Karpas-422 (cell line): Measurements from ENCODE around the gene BLCAP. TPM values are rescaled to one million over a fixed set of nuclear protein-coding genes. Genes with fewer than 3 reads are reported as not detected.

ENCODE experiments used
- DNase-seq: peaks from one replicate; pipeline ENCODE4 v3.0.0-alpha.2; 2015
- H2AFZ ChIP-seq: fragments of 200-600 bp; sonication (generic); 2 replicates; pipeline ENCODE4 v1.6.1; 2014; ENCODE audit warnings: antibody characterized with exemption, low read length, mixed read lengths
- H3K27ac ChIP-seq: fragments of 200-600 bp; sonication (generic); 2 replicates; pipeline ENCODE4 v1.5.1; 2014; ENCODE audit warnings: mild to moderate bottlenecking, low read length, moderate library complexity
- H3K27me3 ChIP-seq: fragments of 200-600 bp; sonication (generic); 2 replicates; pipeline ENCODE4 v1.6.1; 2014; ENCODE audit warnings: low read length, mixed read lengths
- H3K36me3 ChIP-seq: fragments of 200-600 bp; sonication (generic); 2 replicates; pipeline ENCODE4 v1.6.1; 2014; ENCODE audit warnings: low read length, mixed read lengths; ENCODE audit not compliant: insufficient read depth
- H3K4me1 ChIP-seq: fragments of 200-600 bp; sonication (generic); 2 replicates; pipeline ENCODE4 v1.6.1; 2014; ENCODE audit warnings: mild to moderate bottlenecking, low read length, mixed read lengths
- H3K4me2 ChIP-seq: fragments of 200-600 bp; sonication (generic); 2 replicates; pipeline ENCODE4 v1.6.1; 2014; ENCODE audit warnings: low read length, low read depth, mild to moderate bottlenecking; ENCODE audit not compliant: poor library complexity, severe bottlenecking
- H3K4me3 ChIP-seq: fragments of 200-600 bp; sonication (generic); 2 replicates; pipeline ENCODE4 v1.5.1; 2014; ENCODE audit warnings: mild to moderate bottlenecking, antibody characterized with exemption, low read length, mixed read lengths
- H3K79me2 ChIP-seq: fragments of 200-600 bp; sonication (generic); 2 replicates; pipeline ENCODE4 v1.6.1; 2014; ENCODE audit warnings: mild to moderate bottlenecking, low read length, mixed read lengths
- H3K9ac ChIP-seq: fragments of 200-600 bp; sonication (generic); 2 replicates; pipeline ENCODE4 v1.6.0; 2014; ENCODE audit warnings: low read length
- H3K9me2 ChIP-seq: fragments of 200-600 bp; sonication (generic), shearing (Covaris generic); replicated peaks from 2 replicates; pipeline ENCODE4 v1.6.0; 2014; ENCODE audit warnings: mild to moderate bottlenecking, low read length, moderate library complexity; ENCODE audit not compliant: insufficient read depth
- H3K9me3 ChIP-seq: fragments of 300-700, 200-600 bp; sonication (generic); 2 replicates; pipeline ENCODE4 v1.6.1; 2014; ENCODE audit warnings: low read length, mixed read lengths
- H4K20me1 ChIP-seq: fragments of 200-600 bp; sonication (generic); 2 replicates; pipeline ENCODE4 v1.6.1; 2014; ENCODE audit warnings: mild to moderate bottlenecking, antibody characterized with exemption, low read length, low read depth; ENCODE audit not compliant: insufficient read depth
- total RNA-seq: library from RNA; depleted of rRNA; stranded (reverse); fragments of >200 nt; shearing (Covaris generic); gene quantifications from 2 replicates; pipeline ENCODE4 v1.2.3, GENCODE V29; 2014; ENCODE audit warnings: low replicate concordance

BLCAP gene
- total RNA-seq, 1 experiment from 2014 or later: 119 TPM

DNA sequence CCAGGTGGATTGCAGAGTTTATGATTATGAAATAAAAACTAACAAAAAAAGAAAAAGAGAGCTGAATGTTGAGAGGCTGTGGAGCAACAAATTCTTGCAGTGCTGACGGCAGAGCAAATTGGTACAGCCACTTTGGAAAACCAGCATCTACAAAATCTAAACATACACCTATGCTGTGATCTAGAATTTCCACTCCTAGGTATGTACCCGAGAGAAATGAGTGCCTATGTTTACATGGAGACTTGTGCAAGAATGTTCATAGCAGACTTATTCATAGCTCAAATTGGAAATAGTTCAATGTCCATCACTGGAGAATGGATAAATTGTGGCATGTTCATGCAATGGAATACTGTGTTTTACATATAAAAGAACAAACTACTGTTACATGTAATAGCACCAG is 3.0 kb upstream of the BLCAP start:
- Histone ChIP-seq H3K4me1 (peaks cover 27% of the 10 kb centered on the region), H3K36me3 (no peaks in the 10 kb centered on the region), H3K27ac (no peak overlapping the region), H3K4me2 (no peak overlapping the region), H4K20me1 (peaks cover 9% of the 10 kb centered on the region), H3K9me3 (no peaks in the 10 kb centered on the region), H3K4me3 (no peak overlapping the region), H3K9ac (no peak overlapping the region), H3K27me3 (no peaks in the 10 kb centered on the region), H3K9me2 (no peaks in the 10 kb centered on the region), H3K79me2 (peaks cover 20% of the 10 kb centered on the region), H2AFZ (no peak overlapping the region)
- DNase-seq: no peak

DNA sequence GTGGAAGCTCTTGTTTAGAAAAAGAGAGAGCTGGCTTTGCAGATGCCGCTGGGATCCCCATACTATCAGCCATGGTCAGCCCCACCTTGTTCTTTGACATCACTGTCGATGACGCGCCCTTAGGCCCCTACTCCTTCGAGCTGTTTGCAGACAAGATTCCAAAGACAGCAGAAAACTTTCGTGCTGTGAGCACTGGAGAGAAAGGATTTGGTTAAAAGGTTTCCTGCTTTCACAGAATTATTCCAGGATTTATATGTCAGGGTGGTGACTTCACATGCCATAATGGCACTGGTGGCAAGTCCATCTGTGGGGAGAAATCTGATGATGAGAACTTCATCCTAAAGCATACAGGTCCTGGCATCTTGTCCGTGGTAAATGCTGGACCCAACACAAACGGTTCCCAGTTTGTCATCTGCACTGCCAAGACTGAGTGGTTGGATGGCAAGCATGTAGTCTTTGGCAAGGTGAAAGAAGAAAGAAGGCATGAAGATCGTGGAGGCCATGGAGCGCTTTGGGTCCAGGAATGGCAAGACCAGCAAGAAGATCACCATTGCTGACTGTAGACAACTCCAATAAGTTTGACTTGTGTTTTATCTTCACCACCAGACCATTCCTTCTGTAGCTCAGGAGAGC is 2.4 kb upstream of the BLCAP start:
- Histone ChIP-seq H2AFZ (no peak overlapping the region), H3K27ac (no peak overlapping the region), H4K20me1 (peaks cover 15% of the 10 kb centered on the region), H3K4me1 (peaks cover 33% of the 10 kb centered on the region), H3K36me3 (no peaks in the 10 kb centered on the region), H3K9me3 (no peaks in the 10 kb centered on the region), H3K27me3 (no peaks in the 10 kb centered on the region), H3K4me3 (no peak overlapping the region), H3K4me2 (no peak overlapping the region), H3K79me2 (peaks cover 27% of the 10 kb centered on the region), H3K9ac (no peak overlapping the region), H3K9me2 (no peaks in the 10 kb centered on the region)
- DNase-seq: no peak

DNA sequence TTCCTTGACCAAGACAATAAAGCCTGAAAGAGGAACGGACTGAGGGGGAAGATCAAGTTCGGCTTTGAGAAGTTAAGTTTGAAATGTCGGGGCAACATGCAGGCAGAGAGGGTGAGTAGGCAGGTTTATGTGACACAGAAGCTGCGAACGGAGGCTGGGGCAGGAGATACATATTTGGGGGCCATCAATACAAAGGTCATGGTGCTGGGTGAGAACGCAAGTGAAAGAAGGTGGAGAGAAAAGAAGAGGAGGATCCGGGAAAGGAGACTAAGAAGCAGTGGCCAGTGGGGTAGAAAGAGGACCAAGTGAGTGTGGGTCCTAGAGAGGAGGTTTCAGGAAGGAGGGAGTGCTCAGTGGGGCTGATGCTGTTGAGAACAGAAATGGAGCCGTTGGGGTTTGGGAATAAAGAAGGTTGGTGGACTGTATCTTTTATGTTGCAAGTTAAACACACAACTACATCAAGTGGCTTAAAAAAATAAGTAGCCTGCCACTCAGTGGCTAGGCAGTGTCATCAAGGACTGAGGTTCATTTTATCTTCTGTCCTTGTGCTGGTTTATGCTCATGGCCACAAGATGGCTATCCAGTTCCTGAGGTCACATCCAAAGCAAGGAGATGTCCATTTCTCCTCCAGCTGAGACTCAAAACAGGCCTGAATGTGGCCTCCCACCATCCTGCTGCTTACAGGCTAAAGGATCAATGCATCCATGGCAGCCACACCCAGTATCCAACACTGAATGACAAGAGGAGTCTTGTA is 1.7 kb upstream of the BLCAP start:
- Histone ChIP-seq H3K27ac (no peak overlapping the region), H3K4me3 (peak overlapping the region; percentile 84; the same call in 1 of the 2 replicates), H3K27me3 (no peaks in the 10 kb centered on the region), H3K79me2 (peaks cover 33% of the 10 kb centered on the region), H3K9ac (peak overlapping the region; percentile 76), H3K9me2 (no peaks in the 10 kb centered on the region), H4K20me1 (peaks cover 21% of the 10 kb centered on the region), H2AFZ (no peak overlapping the region), H3K4me2 (peak overlapping the region; percentile 90), H3K9me3 (no peaks in the 10 kb centered on the region), H3K36me3 (no peaks in the 10 kb centered on the region), H3K4me1 (peaks cover 36% of the 10 kb centered on the region)
- DNase-seq: peak; percentile 63

DNA sequence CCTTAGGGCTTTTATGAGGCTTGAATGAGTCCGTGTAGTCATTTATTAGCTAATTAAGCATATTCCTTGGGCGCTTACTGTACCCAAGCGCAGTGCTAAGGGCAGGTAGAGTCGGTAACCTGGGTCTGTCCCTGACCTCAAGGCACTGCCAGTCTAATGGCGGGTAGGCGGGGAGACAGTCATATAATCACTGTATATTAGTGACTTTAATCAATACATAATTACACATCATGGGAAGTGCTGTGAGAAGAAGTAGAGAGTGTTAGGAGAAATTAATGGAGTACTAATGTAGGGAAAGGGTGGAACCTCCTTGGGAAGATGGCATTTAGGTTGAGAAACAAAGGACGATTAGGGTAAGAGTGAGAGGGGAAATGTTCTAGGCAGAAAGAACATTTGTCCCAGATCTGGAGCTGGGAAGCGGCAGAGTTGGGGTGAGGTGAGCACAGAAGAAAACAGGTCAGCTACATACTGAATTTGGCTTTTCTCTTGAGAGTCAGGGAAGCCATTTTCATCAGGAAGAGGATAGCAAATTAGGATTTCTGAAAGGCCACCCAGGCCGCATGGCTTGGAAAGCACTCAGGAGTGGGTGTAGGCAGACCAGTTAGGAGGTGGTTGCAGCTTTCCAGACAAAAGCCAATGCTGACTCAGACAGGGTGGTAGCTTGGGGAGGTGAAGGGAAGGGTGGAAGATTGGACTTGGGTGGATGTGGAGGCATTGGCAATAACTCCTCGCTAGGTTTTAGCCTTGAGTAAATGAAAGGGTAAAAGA is 954 bp upstream of the BLCAP start:
- H2AFZ ChIP-seq: 0 out of 2 replicates have a peak overlapping the region, but pooled peaks have one; percentile 87

DNA sequence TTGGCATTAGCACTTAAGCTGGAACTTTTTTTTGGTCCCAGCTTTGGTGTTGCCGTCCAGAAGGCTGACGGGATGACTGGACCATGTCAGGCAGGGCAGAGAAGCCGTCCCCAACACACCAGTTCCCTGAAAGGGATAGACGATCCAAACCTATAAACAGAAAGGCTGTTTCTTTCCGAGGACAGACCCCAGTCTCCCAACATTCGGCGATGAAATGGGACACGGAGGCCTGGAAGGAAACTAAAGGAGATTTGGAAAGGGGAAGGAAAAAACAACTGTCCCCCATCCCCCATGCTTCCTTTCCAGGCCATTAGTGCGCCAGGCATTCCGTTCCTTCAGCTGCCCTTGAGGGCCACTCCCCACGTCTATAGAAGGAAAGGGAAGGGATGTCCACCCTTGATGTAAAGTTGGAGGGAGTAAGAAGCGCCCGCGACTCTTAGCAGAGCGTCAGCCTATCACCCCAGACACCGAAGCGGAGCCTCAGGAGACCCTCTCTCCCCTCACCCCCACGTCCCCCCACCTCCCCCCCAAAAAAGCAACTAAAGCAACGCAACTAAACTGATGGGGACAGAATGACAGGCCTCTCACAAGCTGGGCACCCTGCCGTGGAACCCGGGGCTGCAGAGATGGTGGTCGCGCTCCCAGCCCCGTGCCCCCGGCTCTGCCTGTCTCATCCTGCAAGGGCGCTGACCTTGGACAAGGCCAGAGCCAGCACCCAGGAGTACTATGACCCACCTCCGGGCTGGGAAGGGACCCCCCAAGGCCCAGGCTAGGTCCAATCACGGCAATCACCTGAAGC is 638 bp downstream of the BLCAP start:
- peak overlapping the region; percentile 76 for H3K9ac ChIP-seq
- H3K27me3 ChIP-seq: no peaks in the 10 kb centered on the region
- peak; percentile 56 for DNase-seq
- peaks cover 32% of the 10 kb centered on the region for H4K20me1 ChIP-seq
- no peaks in the 10 kb centered on the region for H3K9me3 ChIP-seq
- peak overlapping the region; percentile 84 for H3K4me3 ChIP-seq
- H3K36me3 ChIP-seq: no peaks in the 10 kb centered on the region
- peaks cover 36% of the 10 kb centered on the region for H3K4me1 ChIP-seq
- peak overlapping the region; percentile 89 for H3K27ac ChIP-seq
- peak overlapping the region; percentile 87; the same call in 1 of the 2 replicates for H2AFZ ChIP-seq
- H3K4me2 ChIP-seq: peak overlapping the region; percentile 90
- H3K9me2 ChIP-seq: no peaks in the 10 kb centered on the region
- H3K79me2 ChIP-seq: peaks cover 55% of the 10 kb centered on the region

More for the DNA sequence above, 954 bp upstream of the BLCAP start:
- Histone ChIP-seq H4K20me1 (peaks cover 28% of the 10 kb centered on the region), H3K4me1 (peaks cover 36% of the 10 kb centered on the region), H3K36me3 (no peaks in the 10 kb centered on the region), H3K4me2 (peak overlapping the region; percentile 90), H3K9me3 (no peaks in the 10 kb centered on the region), H3K9ac (peak overlapping the region; percentile 76), H3K27ac (peak overlapping the region; percentile 89; the same call in 1 of the 2 replicates), H3K4me3 (peak overlapping the region; percentile 84), H3K27me3 (no peaks in the 10 kb centered on the region), H3K9me2 (no peaks in the 10 kb centered on the region), H3K79me2 (peaks cover 41% of the 10 kb centered on the region)
- DNase-seq: no peak

GRCh38 chr20:37526238-37526838 is 1.3 kb downstream of the BLCAP start:
- H4K20me1 ChIP-seq: peaks cover 32% of the 10 kb centered on the region
- H3K9ac ChIP-seq: peak overlapping the region; percentile 76
- no peak overlapping the region for H2AFZ ChIP-seq
- no peaks in the 10 kb centered on the region for H3K27me3 ChIP-seq
- H3K36me3 ChIP-seq: no peaks in the 10 kb centered on the region
- H3K9me3 ChIP-seq: no peaks in the 10 kb centered on the region
- H3K4me1 ChIP-seq: peaks cover 36% of the 10 kb centered on the region
- peak overlapping the region; percentile 89 for H3K27ac ChIP-seq
- H3K4me2 ChIP-seq: peak overlapping the region; percentile 90
- H3K79me2 ChIP-seq: peaks cover 60% of the 10 kb centered on the region
- H3K4me3 ChIP-seq: peak overlapping the region; percentile 84
- DNase-seq: peak; percentile 60
- H3K9me2 ChIP-seq: no peaks in the 10 kb centered on the region

GRCh38 chr20:37525810-37526209 is 1.9 kb downstream of the BLCAP start:
- Histone ChIP-seq H2AFZ (no peak overlapping the region), H3K36me3 (no peaks in the 10 kb centered on the region), H3K27me3 (no peaks in the 10 kb centered on the region), H3K4me1 (peaks cover 39% of the 10 kb centered on the region), H3K27ac (peak overlapping the region; percentile 89), H3K79me2 (peaks cover 66% of the 10 kb centered on the region), H4K20me1 (peaks cover 32% of the 10 kb centered on the region), H3K9me3 (no peaks in the 10 kb centered on the region), H3K9ac (peak overlapping the region; percentile 76), H3K9me2 (no peaks in the 10 kb centered on the region), H3K4me2 (peak overlapping the region; percentile 90), H3K4me3 (peak overlapping the region; percentile 84)
- DNase-seq: no peak
